Stimulated activated CD4-positive, alpha-beta T cell treated with anti-CD3 and anti-CD28 coated beads, TNF-alpha, amount 100 ng/mL, for 24 hours (primary cell): Measurements from ENCODE around the gene NPC2.

ENCODE experiments used
- DNase-seq, 3 experiments: peaks; one replicate each; pipeline ENCODE4 v3.0.0-alpha.2; 2020; ENCODE audit warnings: low read depth in 3 of 3

The NPC2 gene

DNA sequence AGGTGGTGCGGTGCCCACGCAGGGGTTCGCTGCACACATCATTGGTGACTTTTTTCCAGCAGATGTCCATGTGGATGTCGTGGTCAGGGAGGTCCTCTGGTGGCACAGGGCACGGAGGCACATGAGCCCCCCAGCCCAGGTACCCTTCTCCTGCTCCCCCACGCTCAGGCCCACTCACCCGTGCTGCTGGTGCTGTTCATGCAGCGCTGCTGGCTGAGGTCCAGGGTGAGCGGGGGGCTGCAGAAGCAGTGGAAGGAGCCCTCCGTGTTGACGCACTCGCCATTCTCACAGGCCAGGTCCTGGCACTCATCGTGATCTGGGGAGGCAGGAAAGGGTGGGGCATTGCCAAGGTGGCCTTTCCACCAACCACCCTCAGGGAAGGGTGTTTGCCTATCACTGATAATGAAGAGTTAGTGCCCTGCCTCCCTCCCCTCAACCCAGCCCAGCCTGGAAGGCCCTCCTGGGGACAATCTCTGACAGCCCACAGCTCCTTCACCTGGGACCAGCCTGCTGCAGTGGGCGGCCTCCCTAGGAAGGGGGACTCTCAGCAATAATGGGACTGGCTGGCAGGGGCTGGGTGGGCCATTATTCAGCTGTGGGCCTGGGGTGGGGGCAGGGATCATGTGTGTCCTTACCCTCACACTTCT, 10.3 kb upstream of the NPC2 start:
- DNase-seq = no peak

DNA sequence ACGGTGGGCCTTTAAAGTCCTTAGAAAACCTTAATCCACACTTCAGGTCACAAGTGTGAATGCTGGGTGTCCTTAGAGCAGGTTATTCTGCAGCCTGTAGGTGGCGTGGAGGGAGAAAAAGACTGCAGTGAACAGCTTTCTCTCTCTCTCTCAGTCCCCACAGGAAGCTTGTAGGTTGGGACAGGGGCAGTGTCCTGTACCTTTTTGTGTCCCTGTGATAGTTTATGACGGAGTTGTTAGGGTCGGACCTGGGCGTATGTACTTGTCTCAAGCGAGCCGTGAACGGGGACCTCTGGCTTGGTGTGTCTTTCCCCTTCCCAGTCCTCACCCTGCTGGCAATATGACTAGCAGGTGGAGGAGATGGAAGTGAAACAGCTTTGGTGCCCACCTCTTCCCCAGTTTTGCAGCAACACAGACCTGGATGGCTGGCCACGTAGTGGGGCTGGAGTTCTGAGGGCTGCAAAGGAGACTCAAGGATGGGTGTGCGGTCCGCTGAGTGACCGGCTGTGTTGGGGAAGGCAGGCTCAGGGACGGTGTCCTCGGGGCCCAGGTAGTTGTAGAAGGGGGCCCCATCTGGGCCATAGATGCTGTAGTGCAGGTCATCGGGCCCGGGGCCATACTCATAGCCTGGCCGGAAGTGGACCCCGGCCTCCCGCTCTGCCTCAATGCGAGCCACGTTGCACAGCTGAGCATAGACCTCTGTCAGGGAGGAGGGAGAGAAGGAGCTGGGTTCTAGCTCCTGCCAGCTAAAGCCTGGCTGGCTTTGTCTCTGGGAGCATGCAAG, 9.3 kb upstream of the NPC2 start:
- no peak for DNase-seq

DNA sequence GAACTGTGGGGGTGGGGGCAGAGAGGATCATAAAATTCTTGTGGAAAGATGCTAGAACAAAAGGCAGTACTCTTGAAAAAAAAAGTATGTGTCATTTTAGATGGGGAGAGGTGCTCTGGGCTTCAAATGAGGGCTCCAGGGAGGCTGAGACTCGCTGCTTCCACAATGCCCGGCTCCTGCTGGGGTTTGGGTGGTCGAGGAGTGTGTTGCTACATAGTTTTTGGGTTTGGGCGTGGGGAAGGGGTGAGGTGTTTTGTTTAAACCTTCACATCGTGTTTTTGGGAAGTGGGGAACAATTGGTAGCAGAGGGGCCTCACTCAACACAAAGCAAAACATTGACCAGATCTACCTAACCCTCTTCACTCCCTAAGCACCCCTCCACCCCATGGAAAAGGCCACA, 8.6 kb upstream of the NPC2 start:
- no peak for DNase-seq

DNA sequence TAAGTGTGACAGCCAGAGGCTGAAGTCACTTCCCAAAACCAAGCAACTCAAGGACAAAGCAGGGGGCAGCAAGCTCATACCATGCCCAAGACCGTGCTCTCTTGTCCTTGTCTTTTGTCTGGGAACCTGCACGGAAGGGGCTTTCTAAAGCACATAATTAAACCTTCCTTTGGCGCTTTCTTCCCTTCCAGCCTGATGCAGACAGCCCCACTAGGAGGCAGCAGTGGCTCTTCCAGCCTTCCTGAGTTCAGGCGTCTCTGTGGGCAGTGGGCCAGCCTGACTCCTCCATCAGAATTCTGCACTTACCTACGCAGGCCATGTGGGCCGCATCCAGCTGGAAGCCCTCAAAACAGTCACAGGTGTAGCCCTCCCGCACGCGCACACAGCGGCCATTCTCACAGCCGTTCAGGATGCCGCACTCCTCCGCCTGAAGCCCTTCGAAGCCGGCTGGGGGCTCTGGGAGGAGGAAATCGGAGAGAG, 8.1 kb upstream of the NPC2 start:
- DNase-seq = no peak

DNA sequence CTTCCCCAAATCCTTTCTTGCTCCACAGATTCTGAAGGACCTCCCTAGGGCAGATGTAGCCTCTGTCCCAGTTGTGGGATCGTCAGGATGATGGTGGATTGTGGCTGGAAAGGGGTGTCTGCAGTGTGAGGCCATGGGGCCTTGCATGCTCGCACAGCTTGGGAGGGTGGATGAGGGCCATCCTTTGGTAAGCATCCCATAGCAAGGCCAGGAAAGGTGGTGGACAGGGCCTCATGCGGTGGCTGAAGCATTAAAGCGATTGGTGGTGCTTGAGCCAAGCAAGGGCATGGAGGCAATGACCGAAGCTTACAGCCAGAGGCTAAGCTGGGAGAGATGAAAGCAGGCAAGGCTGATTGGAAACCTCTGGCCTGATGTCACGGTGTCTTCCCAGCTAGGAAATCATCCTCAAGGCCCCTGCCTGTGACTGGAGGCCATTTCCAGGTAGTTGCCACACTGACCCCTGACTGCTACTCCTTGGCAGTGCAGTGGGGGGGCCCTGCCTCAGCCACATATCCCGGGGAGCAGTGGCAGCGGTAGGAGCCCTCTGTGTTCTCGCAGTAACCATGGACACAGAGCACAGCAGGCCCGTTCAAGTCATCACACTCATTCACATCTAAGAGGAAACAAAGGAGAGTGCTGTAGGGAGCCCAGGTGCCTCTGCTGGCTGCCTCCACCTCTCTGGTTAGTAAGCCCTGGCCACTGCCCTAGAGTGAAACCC, 7.5 kb upstream of the NPC2 start:
- no peak for DNase-seq

DNA sequence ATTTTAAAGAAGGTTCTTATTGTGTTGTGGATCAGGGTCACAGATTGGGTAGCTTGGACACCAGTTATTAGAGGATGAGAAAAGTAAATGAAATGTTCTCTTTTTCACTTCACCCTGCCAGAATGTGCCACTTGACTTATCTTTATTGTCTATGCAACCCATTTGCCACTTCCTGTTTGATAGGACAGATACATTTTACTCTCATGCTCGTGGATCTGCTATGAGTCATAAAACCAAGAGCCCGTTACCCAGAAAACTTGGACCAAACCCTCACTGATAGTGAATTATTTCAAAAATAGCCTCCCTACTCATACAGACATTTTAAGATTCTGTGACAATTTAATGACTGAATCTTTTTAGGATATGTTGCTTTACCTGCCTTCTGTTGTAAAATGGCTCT, 2.3 kb upstream of the NPC2 start:
- no peak for DNase-seq

DNA sequence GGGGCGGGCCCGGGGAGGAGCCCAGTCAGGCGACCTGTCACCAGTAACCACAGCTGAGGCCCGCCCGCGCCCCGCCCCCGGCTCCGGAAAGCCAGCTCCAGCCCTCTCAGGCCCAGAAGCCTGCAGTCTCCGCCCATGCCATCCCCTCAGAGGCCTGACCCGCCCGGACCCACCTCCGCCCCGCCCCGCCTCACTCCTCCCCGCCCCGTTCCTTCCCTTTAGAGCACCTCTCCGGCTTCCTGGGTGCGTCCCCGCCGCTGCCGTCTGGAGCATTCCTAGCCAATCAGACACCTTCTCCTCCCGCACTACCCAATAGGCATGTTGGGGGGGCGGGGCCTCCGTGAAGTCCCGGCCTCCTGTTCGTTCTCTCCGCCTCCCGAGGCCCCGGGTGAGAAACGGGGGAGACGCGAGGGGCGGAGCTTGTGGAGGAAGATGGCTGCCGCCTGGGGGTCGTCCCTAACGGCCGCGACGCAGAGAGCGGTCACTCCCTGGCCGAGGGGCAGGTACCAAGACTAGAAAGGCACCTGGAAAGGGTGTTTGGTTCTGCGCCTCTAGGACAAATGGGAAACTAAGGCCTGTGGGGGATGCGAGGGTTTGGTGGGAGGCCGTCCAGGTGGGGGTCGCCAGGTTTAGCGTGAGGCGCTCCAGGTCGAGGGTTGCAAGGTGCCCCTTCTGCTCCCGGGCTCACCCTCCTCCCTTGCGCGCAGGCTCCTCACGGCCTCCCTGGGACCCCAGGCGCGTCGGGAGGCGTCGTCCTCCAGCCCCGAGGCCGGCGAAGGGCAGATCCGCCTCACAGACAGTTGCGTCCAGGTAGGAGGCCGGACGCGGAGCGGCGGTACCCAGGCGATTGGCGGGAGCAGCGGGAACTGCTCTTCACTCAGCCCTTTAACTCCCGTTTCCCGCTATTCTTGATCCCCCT, 497 bp upstream of the NPC2 start, which contains the start of gene ISCA2:
Gene ISCA2, plus strand, starts transcription at position 423 of the 919 bp plus-strand sequence. Its CDS starts 10 bp downstream, at position 433.
- peak; percentile 98 to 100 (median 100) for DNase-seq

DNA sequence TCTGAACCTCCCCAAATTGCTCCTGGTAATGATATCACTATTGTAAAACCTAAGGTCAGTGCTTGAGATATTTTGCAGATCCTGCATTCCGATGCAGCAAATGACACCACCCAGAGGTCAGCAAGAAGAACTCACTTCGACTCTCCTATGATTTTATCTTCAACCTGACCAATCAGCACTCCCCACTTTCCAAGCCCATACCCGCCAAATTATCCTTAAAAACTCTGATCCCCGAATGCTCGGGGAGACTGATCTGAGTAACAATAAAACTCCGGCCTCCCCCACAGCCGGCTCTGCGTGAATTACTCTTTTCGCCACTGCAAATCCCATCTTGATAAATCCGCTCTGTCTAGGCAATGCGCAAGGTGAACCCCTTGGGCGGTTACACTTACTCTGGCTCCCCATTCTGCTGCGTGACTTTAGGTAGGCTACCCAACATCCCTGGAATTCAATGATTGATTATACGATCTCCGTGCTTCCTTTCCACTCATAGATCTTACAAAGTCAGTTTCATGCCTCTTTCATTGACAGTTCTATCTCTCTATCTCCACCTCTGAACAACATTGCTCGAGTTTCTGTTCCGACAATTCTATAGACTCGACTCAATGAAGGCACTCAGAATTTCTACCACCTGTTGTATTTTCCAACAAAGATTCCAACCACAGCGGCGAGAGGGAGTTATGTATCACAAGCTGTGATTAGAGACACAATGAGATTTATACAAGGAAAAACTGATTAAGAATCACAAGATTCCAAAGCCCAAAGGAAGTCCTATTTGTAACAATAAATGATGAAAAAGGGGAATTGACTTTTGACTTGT, 939 bp downstream of the NPC2 start:
- DNase-seq = no peak

DNA sequence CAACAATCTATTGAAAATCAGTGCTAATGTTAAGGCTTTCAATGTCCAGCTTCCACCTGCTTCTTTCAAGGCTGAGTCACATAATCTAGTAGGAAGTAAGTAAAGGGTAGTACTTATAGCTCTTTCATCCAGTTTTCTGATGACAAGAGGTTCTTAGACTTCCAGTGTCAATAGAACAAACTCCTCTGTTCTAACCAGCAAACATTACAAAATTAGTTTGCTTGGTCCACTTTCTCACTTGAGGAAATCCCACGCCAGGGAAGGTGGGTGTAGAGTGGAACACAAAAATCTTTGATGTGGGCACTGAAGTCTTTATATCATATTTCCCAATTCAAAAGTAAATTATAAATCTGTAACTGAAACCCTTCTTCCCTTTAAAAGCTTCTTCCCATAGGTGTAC, 2.6 kb downstream of the NPC2 start:
- no peak for DNase-seq

DNA sequence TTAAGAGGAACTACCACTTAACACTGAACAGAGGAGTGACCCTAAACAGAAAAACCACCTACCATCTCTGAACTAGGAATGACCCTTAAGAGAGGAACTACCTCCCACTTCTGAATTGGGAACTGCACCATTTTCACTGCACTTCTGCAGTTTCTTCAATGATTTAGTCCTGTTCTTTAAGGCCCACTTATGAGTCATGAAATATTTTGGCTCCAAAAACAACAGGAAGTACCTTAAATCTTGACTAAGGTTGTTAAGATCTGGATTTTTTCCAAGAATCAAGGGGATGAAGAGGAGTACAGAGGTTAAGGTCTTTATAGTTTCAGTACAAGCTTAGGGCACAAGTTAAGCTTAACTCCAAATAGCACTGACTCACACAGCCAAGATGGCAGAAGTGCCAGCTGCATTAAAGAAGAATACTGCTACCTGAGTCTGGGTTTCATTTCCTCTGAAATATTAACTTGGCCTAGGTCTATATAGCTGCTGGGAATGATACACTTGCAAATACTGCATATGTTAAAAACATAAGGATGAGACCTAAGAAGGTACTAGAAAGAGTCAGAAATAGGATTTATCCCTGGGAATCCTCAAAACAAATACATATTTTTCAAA, 4.2 kb downstream of the NPC2 start:
- DNase-seq = no peak

DNA sequence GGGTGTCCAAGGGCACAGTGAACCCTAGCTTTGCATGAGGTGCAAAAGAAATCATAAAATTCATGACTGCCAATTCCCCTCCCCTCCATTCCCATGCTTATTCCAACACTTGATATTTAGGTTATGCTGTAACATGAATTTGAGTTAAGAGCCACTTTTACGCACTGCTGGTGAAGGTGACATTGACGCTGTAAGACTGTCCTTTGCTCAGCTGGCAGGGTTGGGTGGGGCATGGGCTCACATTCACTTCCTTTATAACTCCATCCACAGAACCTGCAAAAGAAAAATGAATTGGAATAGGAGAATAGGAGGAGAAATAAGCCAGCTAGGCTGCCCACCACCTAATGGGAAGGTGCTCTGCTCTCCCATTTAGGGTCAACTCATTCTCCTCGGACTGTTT, 6.9 kb downstream of the NPC2 start:
- DNase-seq = no peak

DNA sequence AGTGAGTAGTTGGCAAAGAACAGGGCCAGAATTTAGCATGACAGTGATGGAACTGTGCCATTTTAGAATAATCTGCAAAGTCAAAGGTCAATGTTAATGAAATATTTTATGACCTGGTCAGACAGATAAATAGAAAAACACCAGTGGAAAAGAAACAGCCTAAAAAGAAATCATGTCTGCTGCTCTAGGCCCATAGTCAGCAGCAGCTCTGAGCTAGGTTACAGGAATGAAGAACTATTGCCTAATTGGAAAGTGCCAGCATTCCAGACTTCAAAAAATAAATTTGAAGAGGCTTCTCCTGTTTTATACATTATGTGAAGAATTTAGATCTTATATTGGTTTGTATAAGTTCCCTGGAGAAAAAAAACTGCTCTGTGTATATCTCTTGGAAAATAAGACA, 9.8 kb downstream of the NPC2 start:
- no peak for DNase-seq

DNA sequence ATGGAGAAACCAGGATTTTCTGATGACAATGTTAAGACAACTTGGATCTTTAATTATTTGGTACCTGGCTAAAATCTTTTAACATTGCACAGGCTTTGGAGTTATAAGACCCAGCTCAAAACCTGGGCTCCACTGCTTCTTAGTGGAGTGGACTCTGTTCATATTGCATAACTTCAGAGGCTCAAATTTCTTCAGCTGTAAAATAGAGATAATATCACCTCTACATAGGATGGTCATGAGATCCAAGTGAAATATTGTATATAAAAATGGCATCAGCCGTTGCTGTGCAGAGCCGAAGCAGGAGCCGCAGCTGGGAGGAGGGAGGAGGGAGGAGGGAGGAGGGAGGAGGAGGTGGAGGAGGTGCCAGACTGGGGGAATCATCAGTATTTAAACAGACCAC, 10.5 kb downstream of the NPC2 start:
- no peak for DNase-seq

DNA sequence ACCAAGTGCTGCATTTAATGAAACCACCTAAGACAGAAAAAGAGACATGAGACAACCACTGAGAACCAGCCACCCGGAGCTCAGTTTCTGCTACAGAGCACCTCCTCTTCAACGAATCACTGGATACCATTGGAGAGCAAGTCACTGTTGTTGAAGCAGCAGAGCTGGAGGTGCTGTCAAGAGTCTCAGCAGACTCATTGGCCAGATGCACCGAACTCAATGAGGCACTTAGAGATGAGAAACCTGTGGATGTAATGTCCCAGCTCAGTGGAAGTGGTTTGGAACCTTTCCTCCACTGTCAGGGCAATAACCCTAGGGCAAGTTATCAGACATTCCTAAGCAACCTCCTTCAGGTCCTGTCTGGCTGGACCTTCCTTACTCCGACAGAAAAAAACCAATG, 13.1 kb downstream of the NPC2 start:
- no peak for DNase-seq

DNA sequence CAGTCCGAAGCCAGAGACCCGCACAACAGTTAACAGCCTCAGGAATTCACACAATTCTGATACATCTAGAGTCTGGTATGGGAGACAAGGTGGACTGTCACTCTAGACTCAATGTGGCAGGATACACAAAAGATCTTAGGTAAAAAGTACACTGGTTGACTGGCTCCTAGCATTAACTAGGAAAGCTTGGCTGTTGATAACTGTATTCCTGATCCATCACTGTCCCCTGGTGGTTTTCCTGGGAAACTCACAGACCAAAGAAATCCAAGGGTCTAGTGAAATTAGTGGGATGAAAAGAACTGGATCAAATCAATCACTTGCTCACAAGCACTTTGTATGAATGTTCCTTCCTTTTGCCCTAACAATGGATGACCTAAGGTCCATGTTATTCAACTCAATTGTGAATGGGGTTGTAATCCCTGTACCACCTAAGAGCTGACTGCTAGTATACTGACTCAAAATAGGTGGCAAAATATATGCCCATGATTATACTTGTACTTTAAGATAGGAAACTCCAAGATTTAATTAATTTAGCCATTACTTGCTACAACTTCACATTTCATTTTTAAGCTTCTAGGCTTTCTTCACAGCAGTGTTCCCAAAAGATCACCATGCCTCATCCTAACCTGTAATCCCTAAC, 14.0 kb downstream of the NPC2 start:
- no peak for DNase-seq

DNA sequence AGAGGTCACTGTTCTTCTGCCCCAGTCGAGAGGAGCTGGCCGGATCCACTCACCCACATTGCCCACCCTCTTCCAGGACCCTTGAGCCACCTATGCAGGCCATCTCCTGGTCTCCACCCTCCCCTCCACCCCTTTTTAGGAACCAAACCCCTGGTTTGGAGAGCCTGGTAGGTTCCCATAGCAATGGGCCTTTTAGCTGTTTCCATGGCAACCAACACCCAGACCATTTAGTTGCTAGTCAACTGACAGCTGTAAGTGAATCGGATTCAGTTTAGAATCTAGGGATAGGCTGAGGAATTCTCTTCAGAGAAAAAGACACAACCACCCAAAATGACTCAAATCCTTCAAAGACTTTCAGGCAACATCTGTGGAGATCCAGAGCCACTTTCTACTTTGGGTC, 16.5 kb downstream of the NPC2 start:
- DNase-seq = no peak

DNA sequence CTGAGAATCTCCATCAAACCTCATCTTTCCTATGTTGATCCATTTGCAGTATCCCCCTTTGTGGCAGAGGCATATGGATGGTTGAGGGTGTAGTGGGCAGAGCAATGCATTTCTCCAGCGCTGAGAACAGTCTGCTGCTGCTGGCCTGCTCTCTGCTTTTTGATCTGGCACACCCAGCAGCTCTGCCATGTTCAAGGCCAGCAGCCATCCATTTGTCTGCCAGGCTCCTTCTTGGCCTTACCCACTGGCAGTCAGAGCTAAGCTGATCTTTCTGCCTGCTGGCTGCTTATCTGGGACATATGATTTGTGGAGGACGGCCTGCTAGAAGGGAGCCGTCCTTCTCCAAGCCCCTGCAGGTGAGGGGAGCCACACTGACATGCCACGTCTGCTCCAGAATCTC, 17.0 kb downstream of the NPC2 start:
- no peak for DNase-seq

DNA sequence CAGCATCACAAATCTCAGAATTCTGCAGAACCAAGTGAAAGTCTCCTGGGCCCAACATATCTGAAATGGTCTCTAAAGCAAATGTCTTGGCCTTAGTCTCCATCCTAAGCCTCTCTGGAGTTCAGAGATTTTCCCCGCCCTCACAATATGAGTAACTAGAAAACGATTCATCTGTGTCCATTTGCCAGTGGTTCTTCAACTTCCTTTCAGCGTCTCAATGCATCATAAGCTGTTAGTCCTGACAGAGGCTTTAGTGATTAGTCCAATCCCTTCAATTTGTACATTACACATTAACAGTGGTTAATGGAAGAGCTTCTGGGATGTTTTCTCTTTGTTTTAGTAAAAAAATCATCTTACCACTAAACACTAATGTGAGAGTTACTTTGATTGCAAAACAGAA, 17.4 kb downstream of the NPC2 start:
- no peak for DNase-seq

DNA sequence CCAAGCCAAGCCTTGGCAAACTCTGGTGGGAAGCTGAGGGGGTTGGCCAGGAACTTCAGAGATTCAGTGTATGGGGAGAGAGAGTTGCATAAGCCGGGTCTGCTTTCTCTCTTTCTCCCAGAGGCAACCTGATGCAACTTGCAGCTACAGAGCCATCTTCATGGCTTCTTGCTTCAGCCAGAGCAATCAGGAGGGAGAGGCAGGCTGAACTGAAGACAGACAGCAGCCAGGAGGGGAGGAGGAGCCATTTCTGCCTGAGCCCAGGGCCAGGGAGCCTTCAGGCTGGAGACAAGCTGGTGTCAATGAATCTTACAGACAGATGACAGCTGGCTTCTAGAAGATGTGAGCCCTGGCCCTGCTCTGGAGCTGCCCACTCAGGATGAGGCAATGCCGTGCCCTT, 18.7 kb downstream of the NPC2 start:
- no peak for DNase-seq

DNA sequence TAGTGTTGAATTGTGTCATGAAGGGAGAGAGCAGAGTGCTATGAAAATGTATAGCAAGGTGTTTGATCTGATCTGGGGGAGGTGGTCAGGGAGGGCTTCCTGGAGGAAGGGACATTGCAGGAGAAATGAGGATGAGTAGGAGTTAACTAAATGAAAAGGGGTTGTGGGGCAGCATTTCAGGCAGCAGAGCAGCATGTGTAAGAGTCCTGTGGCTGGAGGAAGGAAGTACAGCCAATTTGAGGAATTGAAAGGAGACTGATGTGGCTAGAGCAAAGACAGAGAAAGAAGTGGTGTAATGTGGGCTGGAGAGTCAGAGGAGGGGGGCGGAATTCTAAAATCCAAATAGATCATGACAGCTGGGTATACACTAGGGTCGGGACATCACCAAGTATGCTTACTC, 20.5 kb downstream of the NPC2 start:
- no peak for DNase-seq
